HG03460 (cell line): Measurements from ENCODE around the gene LMOD3.

ENCODE experiments used
- ATAC-seq: cut with Tn5 transposase; IDR thresholded peaks from one replicate; pipeline ENCODE4 v1.9.1; 2021; ENCODE audit not compliant: unreplicated experiment

The LMOD3 gene

GRCh38 chr3:69065318-69065964, 57.0 kb downstream of the LMOD3 start:
- no peak for ATAC-seq

GRCh38 chr3:69063636-69064035, 58.8 kb downstream of the LMOD3 start:
- ATAC-seq: no peak

- no peak for ATAC-seq
Observed at GRCh38 chr3:69059688-69060087, 62.7 kb downstream of the LMOD3 start.

GRCh38 chr3:69058947-69059224, 63.5 kb downstream of the LMOD3 start:
- no peak for ATAC-seq

GRCh38 chr3:69058180-69058946, 64.0 kb downstream of the LMOD3 start:
- peak; percentile 100 for ATAC-seq
